ENCODE results near the gene UTP25.
A peak's percentile ranks its signal among the peaks of the same experiment; 100 is the strongest.

Gene UTP25

DNA sequence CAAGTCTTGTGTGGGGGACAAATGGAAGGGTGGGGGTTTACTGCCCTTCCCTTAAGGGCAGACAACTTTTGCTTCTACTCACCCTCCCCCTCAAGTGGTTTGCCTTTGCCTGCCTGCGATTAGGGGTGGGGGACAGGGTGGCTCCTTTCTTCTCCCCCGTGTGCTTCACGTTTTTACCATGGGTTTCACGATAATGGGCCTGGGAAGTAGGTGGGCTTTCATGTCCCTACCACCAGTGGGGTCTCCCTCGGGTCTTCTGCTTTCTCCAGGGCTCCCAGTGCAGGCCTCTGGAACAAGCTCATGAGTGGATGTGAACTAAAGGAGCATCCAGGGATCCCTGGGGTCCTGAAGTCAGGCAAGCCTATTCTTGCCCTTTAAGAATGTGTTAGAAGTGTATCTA, 21.6 kb downstream of the UTP25 start:
- Histone ChIP-seq H3K4me1 (ENCODE audit: insufficient read depth, low read length) (no peaks in the 10 kb centered on the region), H3K4me3 (ENCODE audit: low read depth in 1 of 2, low read length in 2 of 2) (no peak overlapping the region), H3K79me2 (ENCODE audit: insufficient read depth, low read length) (no peaks in the 10 kb centered on the region; the same call in 1 of the 2 replicates), H4K20me1 (ENCODE audit: insufficient read depth, low read length) (peaks cover 5% of the 10 kb centered on the region; the same call in 1 of the 2 replicates), H3K4me2 (ENCODE audit: insufficient read depth, low read length) (no peak overlapping the region), H3K9me3 (ENCODE audit: insufficient read depth, low read length, severe bottlenecking) (no peaks in the 10 kb centered on the region), H2AFZ (ENCODE audit: low read depth, low read length) (no peak overlapping the region), H3K9ac (ENCODE audit: low read depth, low read length) (no peak overlapping the region), H3K27me3 (ENCODE audit: insufficient read depth, low read length, poor library complexity) (no peaks in the 10 kb centered on the region), H3K27ac (ENCODE audit: low read length) (no peak overlapping the region), H3K36me3 (ENCODE audit: insufficient read depth, low read length) (peaks cover 87% of the 10 kb centered on the region)
- DNase-seq (no peak), ATAC-seq (ENCODE audit: insufficient read depth, low read depth) (no peak)
- no peak for TF ChIP-seq EZH2 (IDR thresholded peaks at IDR 0.05; ENCODE audit: borderline replicate concordance, low read depth, low read length, severe bottlenecking)
- TF ChIP-seq, protein P1, sequence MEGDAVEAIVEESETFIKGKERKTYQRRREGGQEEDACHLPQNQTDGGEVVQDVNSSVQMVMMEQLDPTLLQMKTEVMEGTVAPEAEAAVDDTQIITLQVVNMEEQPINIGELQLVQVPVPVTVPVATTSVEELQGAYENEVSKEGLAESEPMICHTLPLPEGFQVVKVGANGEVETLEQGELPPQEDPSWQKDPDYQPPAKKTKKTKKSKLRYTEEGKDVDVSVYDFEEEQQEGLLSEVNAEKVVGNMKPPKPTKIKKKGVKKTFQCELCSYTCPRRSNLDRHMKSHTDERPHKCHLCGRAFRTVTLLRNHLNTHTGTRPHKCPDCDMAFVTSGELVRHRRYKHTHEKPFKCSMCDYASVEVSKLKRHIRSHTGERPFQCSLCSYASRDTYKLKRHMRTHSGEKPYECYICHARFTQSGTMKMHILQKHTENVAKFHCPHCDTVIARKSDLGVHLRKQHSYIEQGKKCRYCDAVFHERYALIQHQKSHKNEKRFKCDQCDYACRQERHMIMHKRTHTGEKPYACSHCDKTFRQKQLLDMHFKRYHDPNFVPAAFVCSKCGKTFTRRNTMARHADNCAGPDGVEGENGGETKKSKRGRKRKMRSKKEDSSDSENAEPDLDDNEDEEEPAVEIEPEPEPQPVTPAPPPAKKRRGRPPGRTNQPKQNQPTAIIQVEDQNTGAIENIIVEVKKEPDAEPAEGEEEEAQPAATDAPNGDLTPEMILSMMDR (IDR thresholded peaks at IDR 0.05; ENCODE audit: borderline replicate concordance, extremely low read depth, low read length, poor library complexity, severe bottlenecking), result no peak

DNA sequence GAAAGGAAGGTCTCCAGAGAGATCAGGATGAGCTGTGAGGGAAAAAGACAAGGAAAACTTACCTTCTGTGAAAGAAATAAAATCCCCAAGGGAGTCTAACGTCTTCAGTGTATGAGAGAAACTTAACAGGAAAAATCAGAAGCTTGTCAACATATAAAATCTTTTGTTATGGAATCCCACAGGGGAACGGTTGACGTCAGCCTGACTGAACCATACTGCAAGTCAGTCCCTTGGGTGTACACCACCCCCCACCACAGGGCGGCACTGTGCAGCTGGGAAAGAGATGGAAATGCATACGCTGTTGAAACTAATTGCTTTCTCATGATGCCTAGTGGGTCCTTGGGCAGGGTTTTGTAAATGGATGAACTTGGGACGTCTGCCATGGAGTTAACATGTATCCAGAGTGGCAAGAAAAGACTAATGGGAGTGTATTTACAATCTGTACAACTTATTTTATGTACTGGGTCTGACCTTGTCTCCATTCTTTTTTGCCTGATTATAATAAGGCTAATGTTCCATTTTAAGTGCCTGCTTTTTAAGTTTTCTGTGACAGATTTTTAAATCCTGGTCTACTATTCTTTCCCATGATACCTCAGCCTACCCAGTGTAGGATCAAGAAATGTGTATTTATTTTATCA, 22.7 kb downstream of the UTP25 start:
- H3K27ac ChIP-seq (ENCODE audit: low read length), result no peak overlapping the region
- H2AFZ ChIP-seq (ENCODE audit: low read depth, low read length), result no peak overlapping the region
- DNase-seq, result peak; percentile 28
- H3K4me1 ChIP-seq (ENCODE audit: insufficient read depth, low read length), result no peaks in the 10 kb centered on the region
- peaks cover 7% of the 10 kb centered on the region; the same call in 1 of the 2 replicates for H4K20me1 ChIP-seq (ENCODE audit: insufficient read depth, low read length)
- H3K79me2 ChIP-seq (ENCODE audit: insufficient read depth, low read length), result no peaks in the 10 kb centered on the region; the same call in 1 of the 2 replicates
- no peak overlapping the region for H3K4me2 ChIP-seq (ENCODE audit: insufficient read depth, low read length)
- H3K4me3 ChIP-seq (ENCODE audit: low read depth in 1 of 2, low read length in 2 of 2), result no peak overlapping the region
- H3K27me3 ChIP-seq (ENCODE audit: insufficient read depth, low read length, poor library complexity), result no peaks in the 10 kb centered on the region
- TF ChIP-seq, protein P1 (IDR thresholded peaks at IDR 0.05; ENCODE audit: borderline replicate concordance, extremely low read depth, low read length, poor library complexity, severe bottlenecking), result peak; percentile 55
- no peak for TF ChIP-seq EZH2 (IDR thresholded peaks at IDR 0.05; ENCODE audit: borderline replicate concordance, low read depth, low read length, severe bottlenecking)
- H3K9me3 ChIP-seq (ENCODE audit: insufficient read depth, low read length, severe bottlenecking), result no peaks in the 10 kb centered on the region
- ATAC-seq (ENCODE audit: insufficient read depth, low read depth), result peak; percentile 67
- no peak overlapping the region for H3K9ac ChIP-seq (ENCODE audit: low read depth, low read length)
- H3K36me3 ChIP-seq (ENCODE audit: insufficient read depth, low read length), result peaks cover 88% of the 10 kb centered on the region

DNA sequence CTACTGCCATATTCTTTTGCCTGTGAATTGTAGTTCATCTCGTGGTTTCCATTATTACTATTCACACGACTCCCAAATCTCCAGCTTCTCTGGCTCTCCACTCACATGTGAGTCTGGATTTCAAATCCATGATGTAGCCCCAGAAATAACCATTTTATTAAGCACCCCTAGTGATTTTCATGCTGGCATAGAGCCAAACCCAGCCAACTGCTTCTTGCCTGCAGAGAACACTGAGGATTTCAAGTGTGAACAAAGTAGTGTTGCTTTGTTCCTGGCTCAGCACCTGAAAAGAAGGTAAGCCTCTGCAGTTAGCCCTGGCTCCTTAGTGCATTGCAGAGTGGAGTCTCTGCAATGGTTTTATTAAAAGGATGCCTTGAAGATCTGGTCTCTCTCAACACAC, 25.9 kb downstream of the UTP25 start:
- no peaks in the 10 kb centered on the region for H3K27me3 ChIP-seq (ENCODE audit: insufficient read depth, low read length, poor library complexity)
- no peak overlapping the region for H3K9ac ChIP-seq (ENCODE audit: low read depth, low read length)
- no peak overlapping the region for H2AFZ ChIP-seq (ENCODE audit: low read depth, low read length)
- no peaks in the 10 kb centered on the region for H3K9me3 ChIP-seq (ENCODE audit: insufficient read depth, low read length, severe bottlenecking)
- H3K27ac ChIP-seq (ENCODE audit: low read length), result no peak overlapping the region
- ATAC-seq (ENCODE audit: insufficient read depth, low read depth) (no peak), DNase-seq (no peak)
- no peak overlapping the region for H3K4me3 ChIP-seq (ENCODE audit: low read depth in 1 of 2, low read length in 2 of 2)
- no peak overlapping the region for H3K4me2 ChIP-seq (ENCODE audit: insufficient read depth, low read length)
- peaks cover 5% of the 10 kb centered on the region; the same call in 1 of the 2 replicates for H4K20me1 ChIP-seq (ENCODE audit: insufficient read depth, low read length)
- no peaks in the 10 kb centered on the region for H3K79me2 ChIP-seq (ENCODE audit: insufficient read depth, low read length)
- TF ChIP-seq, protein P1 (IDR thresholded peaks at IDR 0.05; ENCODE audit: borderline replicate concordance, extremely low read depth, low read length, poor library complexity, severe bottlenecking), result no peak
- no peak for TF ChIP-seq EZH2 (IDR thresholded peaks at IDR 0.05; ENCODE audit: borderline replicate concordance, low read depth, low read length, severe bottlenecking)
- no peaks in the 10 kb centered on the region for H3K4me1 ChIP-seq (ENCODE audit: insufficient read depth, low read length)
- peaks cover 68% of the 10 kb centered on the region for H3K36me3 ChIP-seq (ENCODE audit: insufficient read depth, low read length)

All from DND-41 (cell line).